C4-2B (cell line): Measurements from ENCODE around the gene HERC3.

Experiments used
- H3K27ac ChIP-seq: fragments of 450-650 bp; 2 replicates; pipeline ENCODE4 v1.5.1; 2017
- CTCF ChIP-seq: fragments of 450-650 bp; conservative IDR thresholded peaks from 2 replicates; pipeline ENCODE4 v1.5.1; 2017; ENCODE audit warnings: mild to moderate bottlenecking
- ZFX ChIP-seq: fragments of 450-650 bp; IDR thresholded peaks from 2 replicates; pipeline ENCODE4 v1.6.1; 2017

The HERC3 gene

GRCh38 chr4:88681209-88681608, 88.9 kb downstream of the HERC3 start:
- H3K27ac ChIP-seq = no peak overlapping the region
- TF ChIP-seq ZFX (no peak), CTCF (no peak)

- TF ChIP-seq ZFX (no peak), CTCF (no peak)
- no peak overlapping the region for H3K27ac ChIP-seq
These were observed 98.1 kb downstream of the HERC3 start for GRCh38 chr4:88690355-88690754.

- TF ChIP-seq ZFX (no peak), CTCF (no peak)
- H3K27ac ChIP-seq = no peak overlapping the region
These were observed 101.5 kb downstream of the HERC3 start for GRCh38 chr4:88693792-88694191.

- TF ChIP-seq ZFX = no peak
- TF ChIP-seq CTCF = no peak
- H3K27ac ChIP-seq = no peak overlapping the region
These were observed 104.3 kb downstream of the HERC3 start for GRCh38 chr4:88696630-88697029.

- no peak for TF ChIP-seq CTCF
- TF ChIP-seq ZFX = no peak
- H3K27ac ChIP-seq = no peak overlapping the region
These were observed 104.9 kb downstream of the HERC3 start for GRCh38 chr4:88697141-88697540.

- no peak within 1 kb of the TSS for H3K27ac ChIP-seq
- no peak for TF ChIP-seq CTCF
- TF ChIP-seq ZFX = no peak
These were observed 105.5 kb downstream of the HERC3 start, which contains the start of gene NAP1L5 for GRCh38 chr4:88697588-88698329. Gene NAP1L5, minus strand, starts transcription at chr4:88697829. Its CDS starts 75 bp downstream, at chr4:88697754.

- no peak overlapping the region for H3K27ac ChIP-seq
- TF ChIP-seq CTCF (no peak), ZFX (no peak)
These were observed 106.2 kb downstream of the HERC3 start for GRCh38 chr4:88698519-88698918.
